ENCODE measurements around the gene HOXD4. TPM values are rescaled to one million over a fixed set of nuclear protein-coding genes. Genes with fewer than 3 reads are reported as not detected.

Gene HOXD4
- total and polyA plus RNA-seq, 9 donors, result 2.2 to 8.1 (median 3.6) TPM

DNA sequence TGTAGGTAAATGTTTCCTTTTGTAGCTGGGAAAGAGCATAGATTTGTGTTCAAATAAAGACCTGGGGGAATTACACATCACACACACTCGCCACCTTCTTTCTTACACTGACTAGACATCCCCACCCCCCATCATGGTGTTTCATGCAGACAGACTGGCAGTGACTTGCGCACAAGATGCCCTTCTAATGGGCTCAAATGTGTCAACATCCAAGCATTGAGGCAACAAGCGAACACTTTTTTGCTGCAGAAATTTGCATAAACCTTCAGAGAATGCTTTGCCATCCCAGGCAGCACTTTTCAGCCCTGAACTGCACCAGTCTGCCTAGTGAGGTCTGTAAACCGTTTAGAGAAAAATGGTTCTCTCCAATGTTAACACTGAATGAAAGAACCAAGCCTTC is 17.3 kb upstream of the HOXD4 start:
- Histone ChIP-seq H3K27me3 (ENCODE audit: control insufficient read depth, insufficient read depth, low read length) (peaks cover 66% of the 10 kb centered on the region), H3K9me3 (replicated peaks; ENCODE audit: control insufficient read depth, low read depth, low read length) (no peaks in the 10 kb centered on the region), H3K27ac (ENCODE audit: low read length) (no peak overlapping the region), H3K4me3 (ENCODE audit: low read length) (no peak overlapping the region), H3K36me3 (ENCODE audit: control insufficient read depth, insufficient read depth, low read length) (peaks cover 5% of the 10 kb centered on the region), H3K4me1 (ENCODE audit: control insufficient read depth, insufficient read depth, low read length) (peaks cover 51% of the 10 kb centered on the region)
- no peak for DNase-seq
- 80% methylated on average over 3 of the region's 4 CpGs for WGBS (ENCODE audit: insufficient coverage)

DNA sequence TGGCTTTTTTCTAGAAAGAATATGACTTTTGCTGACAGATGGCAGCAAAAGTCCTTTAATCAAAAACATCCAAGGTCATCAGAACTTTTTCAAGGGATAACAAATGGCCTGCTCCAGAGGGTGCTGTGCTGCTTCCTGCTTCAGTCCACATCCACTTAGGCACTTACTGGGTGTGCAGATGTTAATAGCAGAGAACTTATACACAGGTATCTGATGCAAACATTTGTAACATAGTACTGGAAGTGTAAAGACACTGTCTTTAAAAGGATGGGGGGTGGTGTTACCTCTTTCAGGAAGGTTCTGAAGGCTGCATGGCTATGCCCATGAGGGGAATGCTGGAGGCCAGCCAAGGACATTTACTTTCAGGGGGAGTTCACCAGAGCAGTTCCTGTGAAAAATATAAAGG is 16.3 kb upstream of the HOXD4 start:
- no peaks in the 10 kb centered on the region for H3K9me3 ChIP-seq (replicated peaks; ENCODE audit: control insufficient read depth, low read depth, low read length)
- H3K27ac ChIP-seq (ENCODE audit: low read length), result peak overlapping the region; percentile 94
- peaks cover 70% of the 10 kb centered on the region for H3K27me3 ChIP-seq (ENCODE audit: control insufficient read depth, insufficient read depth, low read length)

GRCh38 chr2:176136374-176137251 is 14.7 kb upstream of the HOXD4 start:
- H3K27me3 ChIP-seq (ENCODE audit: control insufficient read depth, insufficient read depth, low read length), result peaks cover 71% of the 10 kb centered on the region
- peak; percentile 92 for DNase-seq
- H3K4me3 ChIP-seq (ENCODE audit: low read length), result peak overlapping the region; percentile 77
- H3K9me3 ChIP-seq (replicated peaks; ENCODE audit: control insufficient read depth, low read depth, low read length), result no peaks in the 10 kb centered on the region
- peaks cover 5% of the 10 kb centered on the region for H3K36me3 ChIP-seq (ENCODE audit: control insufficient read depth, insufficient read depth, low read length)
- peaks cover 57% of the 10 kb centered on the region for H3K4me1 ChIP-seq (ENCODE audit: control insufficient read depth, insufficient read depth, low read length)
- WGBS (ENCODE audit: insufficient coverage), result under 1% methylated on average over 60 of the region's 71 CpGs
- peak overlapping the region; percentile 94 for H3K27ac ChIP-seq (ENCODE audit: low read length)

More for the DNA sequence above, 16.3 kb upstream of the HOXD4 start:
- Histone ChIP-seq H3K4me1 (ENCODE audit: control insufficient read depth, insufficient read depth, low read length) (peaks cover 53% of the 10 kb centered on the region), H3K36me3 (ENCODE audit: control insufficient read depth, insufficient read depth, low read length) (peaks cover 5% of the 10 kb centered on the region), H3K4me3 (ENCODE audit: low read length) (no peak overlapping the region)
- peak; percentile 68 for DNase-seq

GRCh38 chr2:176137252-176137580 is 14.1 kb upstream of the HOXD4 start:
- H3K36me3 ChIP-seq (ENCODE audit: control insufficient read depth, insufficient read depth, low read length), result peaks cover 5% of the 10 kb centered on the region
- peak overlapping the region; percentile 93 for H3K27ac ChIP-seq (ENCODE audit: low read length)
- H3K27me3 ChIP-seq (ENCODE audit: control insufficient read depth, insufficient read depth, low read length), result peaks cover 70% of the 10 kb centered on the region
- H3K4me1 ChIP-seq (ENCODE audit: control insufficient read depth, insufficient read depth, low read length), result peaks cover 56% of the 10 kb centered on the region
- peak overlapping the region; percentile 77 for H3K4me3 ChIP-seq (ENCODE audit: low read length)
- H3K9me3 ChIP-seq (replicated peaks; ENCODE audit: control insufficient read depth, low read depth, low read length), result no peaks in the 10 kb centered on the region
- no peak for DNase-seq
- WGBS (ENCODE audit: insufficient coverage), result no CpG with 5 or more reads among the region's 2 CpGs

GRCh38 chr2:176137906-176138305 is 13.4 kb upstream of the HOXD4 start:
- Histone ChIP-seq H3K36me3 (ENCODE audit: control insufficient read depth, insufficient read depth, low read length) (peaks cover 5% of the 10 kb centered on the region), H3K4me1 (ENCODE audit: control insufficient read depth, insufficient read depth, low read length) (peaks cover 49% of the 10 kb centered on the region), H3K27me3 (ENCODE audit: control insufficient read depth, insufficient read depth, low read length) (peaks cover 66% of the 10 kb centered on the region), H3K27ac (ENCODE audit: low read length) (peak overlapping the region; percentile 93), H3K9me3 (replicated peaks; ENCODE audit: control insufficient read depth, low read depth, low read length) (no peaks in the 10 kb centered on the region), H3K4me3 (ENCODE audit: low read length) (peak overlapping the region; percentile 77)
- 35% methylated on average over 2 of the region's 8 CpGs for WGBS (ENCODE audit: insufficient coverage)
- DNase-seq, result no peak

- no peak overlapping the region for H3K4me3 ChIP-seq (ENCODE audit: low read length)
- H3K9me3 ChIP-seq (replicated peaks; ENCODE audit: control insufficient read depth, low read depth, low read length), result no peaks in the 10 kb centered on the region
- 51% methylated on average over 3 of the region's 14 CpGs for WGBS (ENCODE audit: insufficient coverage)
- peaks cover 44% of the 10 kb centered on the region for H3K4me1 ChIP-seq (ENCODE audit: control insufficient read depth, insufficient read depth, low read length)
- H3K27me3 ChIP-seq (ENCODE audit: control insufficient read depth, insufficient read depth, low read length), result peaks cover 68% of the 10 kb centered on the region
- peak; percentile 36 for DNase-seq
- peak overlapping the region; percentile 93 for H3K27ac ChIP-seq (ENCODE audit: low read length)
- H3K36me3 ChIP-seq (ENCODE audit: control insufficient read depth, insufficient read depth, low read length), result peaks cover 2% of the 10 kb centered on the region
Measured at GRCh38 chr2:176138526-176138922, 12.8 kb upstream of the HOXD4 start.

DNA sequence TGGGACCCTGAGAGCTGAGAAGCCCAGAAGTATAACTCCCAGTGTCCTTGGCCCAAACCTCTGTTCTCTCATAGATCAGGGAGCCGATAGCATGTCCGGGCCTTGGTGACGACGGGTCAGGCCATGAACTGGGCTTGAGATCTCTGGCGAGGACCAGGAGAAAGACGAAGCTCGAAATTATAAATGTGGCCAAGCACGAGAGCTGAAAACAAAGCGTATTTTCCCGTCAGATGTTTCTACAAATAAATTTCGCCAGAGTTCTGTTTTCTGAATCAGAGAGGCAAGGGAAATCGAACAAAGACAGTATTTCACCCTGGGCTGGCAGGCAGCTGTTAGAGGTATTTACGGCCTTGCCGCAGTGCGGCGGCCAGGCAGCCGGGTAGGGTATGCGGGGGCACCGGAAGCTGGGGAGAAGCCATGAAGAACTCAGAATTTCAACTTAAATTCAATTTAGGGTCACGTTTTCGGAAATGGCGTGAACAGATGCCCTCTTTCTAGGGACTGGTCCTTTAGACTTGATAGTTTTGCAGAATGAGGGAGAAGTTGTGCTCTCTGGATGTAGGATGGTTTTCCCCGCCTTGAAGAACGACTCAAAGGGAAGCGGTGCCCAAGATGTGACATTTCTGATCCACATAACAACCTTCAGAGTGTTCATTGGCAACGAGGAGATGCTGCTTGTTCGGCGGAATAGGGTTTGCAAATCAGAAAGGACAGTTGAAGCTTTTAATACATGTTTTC is 12.3 kb upstream of the HOXD4 start:
- Histone ChIP-seq H3K36me3 (ENCODE audit: control insufficient read depth, insufficient read depth, low read length) (no peaks in the 10 kb centered on the region), H3K27ac (ENCODE audit: low read length) (peak overlapping the region; percentile 93), H3K4me3 (ENCODE audit: low read length) (peak overlapping the region; percentile 22), H3K4me1 (ENCODE audit: control insufficient read depth, insufficient read depth, low read length) (peaks cover 41% of the 10 kb centered on the region), H3K9me3 (replicated peaks; ENCODE audit: control insufficient read depth, low read depth, low read length) (no peaks in the 10 kb centered on the region), H3K27me3 (ENCODE audit: control insufficient read depth, insufficient read depth, low read length) (peaks cover 69% of the 10 kb centered on the region)
- peak; percentile 40 for DNase-seq
- WGBS (ENCODE audit: insufficient coverage), result 31% methylated on average over 20 of the region's 28 CpGs

DNA sequence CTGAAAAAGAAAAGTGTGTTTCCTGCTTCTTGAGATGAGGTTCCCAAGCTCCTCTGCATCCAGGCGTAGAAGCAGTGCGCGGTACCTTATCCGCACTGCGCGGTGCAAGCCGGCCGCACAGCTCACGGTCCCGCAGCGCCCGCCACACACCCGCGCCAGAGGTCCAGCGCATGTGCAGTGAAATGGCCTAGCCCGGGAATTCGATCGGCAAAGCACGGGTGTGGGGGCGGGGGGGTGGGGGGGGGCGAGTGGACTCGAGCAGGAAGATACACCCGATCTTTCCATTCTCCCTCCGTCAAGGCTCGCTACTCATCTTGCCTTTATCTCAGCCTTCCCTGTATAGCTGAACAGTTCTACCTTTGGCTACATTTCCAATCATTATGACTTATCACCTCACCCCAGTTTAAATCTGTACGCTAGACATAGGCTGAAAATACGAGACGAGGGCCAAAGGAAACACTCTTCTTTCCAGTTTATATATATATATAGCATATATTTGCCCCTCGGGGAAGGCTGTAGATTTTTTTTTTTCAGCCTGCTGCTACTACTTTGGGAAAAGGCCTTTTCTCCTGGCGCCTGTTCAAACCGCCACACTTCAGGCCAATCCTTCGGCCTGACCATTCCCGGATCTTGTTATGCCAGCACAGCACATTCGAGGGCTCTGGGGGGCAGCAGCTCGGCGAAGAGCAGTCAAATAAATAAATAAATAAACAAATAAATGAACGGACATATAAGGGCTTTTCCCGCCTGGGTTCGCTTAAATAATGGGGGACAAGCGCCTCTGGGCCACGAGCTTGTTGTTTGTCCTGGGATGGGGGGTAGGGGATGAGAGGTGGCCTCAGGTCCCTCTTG is 11.5 kb upstream of the HOXD4 start:
- 28% methylated on average over 10 of the region's 41 CpGs for WGBS (ENCODE audit: insufficient coverage)
- peaks cover 35% of the 10 kb centered on the region for H3K4me1 ChIP-seq (ENCODE audit: control insufficient read depth, insufficient read depth, low read length)
- DNase-seq, result peak; percentile 79
- H3K4me3 ChIP-seq (ENCODE audit: low read length), result peak overlapping the region; percentile 62
- no peaks in the 10 kb centered on the region for H3K36me3 ChIP-seq (ENCODE audit: control insufficient read depth, insufficient read depth, low read length)
- H3K27ac ChIP-seq (ENCODE audit: low read length), result peak overlapping the region; percentile 93
- no peaks in the 10 kb centered on the region for H3K9me3 ChIP-seq (replicated peaks; ENCODE audit: control insufficient read depth, low read depth, low read length)
- H3K27me3 ChIP-seq (ENCODE audit: control insufficient read depth, insufficient read depth, low read length), result peaks cover 64% of the 10 kb centered on the region

DNA sequence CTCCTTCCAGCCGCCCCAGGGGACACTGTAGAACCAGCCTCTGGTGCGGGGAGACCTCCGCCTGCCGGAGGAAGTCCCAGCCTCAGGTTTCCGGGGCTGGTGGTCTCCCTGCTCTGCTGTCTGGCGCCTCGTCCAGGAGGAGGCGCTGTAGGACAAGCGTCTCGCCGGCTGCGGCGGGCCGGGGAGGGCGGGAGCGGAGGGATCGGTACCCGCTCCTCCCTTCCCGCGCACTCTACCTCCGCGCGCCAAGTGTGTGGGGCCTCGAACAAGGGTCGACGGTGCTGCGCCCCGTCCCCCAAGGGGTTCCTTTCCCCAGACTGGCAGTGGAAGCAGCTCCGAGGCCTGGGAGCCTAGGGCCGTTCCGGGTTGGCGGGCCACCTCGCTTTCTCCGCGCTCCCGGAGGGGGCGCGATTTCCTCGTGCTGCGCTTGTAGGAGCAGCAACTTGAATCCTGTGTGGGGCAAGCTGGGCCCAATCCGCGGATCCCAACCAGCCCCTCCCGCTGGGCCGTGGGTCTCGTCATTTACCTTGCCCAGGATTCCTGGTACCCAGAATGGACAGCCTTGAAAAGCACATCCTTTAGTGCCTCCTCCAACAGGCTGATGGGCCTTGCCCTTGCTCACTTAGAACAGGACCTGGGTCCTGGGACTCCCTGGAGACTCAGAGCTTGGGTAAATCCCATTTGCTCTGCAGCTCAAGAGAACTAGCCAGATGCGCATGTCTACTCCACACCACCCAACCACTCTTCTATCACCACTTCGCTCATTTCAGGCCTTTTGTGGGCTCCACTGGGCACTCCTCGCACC is 10.6 kb upstream of the HOXD4 start:
- Histone ChIP-seq H3K27me3 (ENCODE audit: control insufficient read depth, insufficient read depth, low read length) (peaks cover 64% of the 10 kb centered on the region), H3K4me1 (ENCODE audit: control insufficient read depth, insufficient read depth, low read length) (peaks cover 28% of the 10 kb centered on the region)
- DNase-seq, result peak; percentile 93

More for the DNA sequence above, 10.6 kb upstream of the HOXD4 start:
- Histone ChIP-seq H3K36me3 (ENCODE audit: control insufficient read depth, insufficient read depth, low read length) (no peaks in the 10 kb centered on the region), H3K9me3 (replicated peaks; ENCODE audit: control insufficient read depth, low read depth, low read length) (no peaks in the 10 kb centered on the region), H3K4me3 (ENCODE audit: low read length) (peak overlapping the region; percentile 62), H3K27ac (ENCODE audit: low read length) (peak overlapping the region; percentile 80)
- WGBS (ENCODE audit: insufficient coverage), result 8% methylated on average over 48 of the region's 48 CpGs
